Testis (tissue), 3 donors: ENCODE measurements around the gene IFITM1. TPM values are rescaled to one million over a fixed set of nuclear protein-coding genes. Genes with fewer than 3 reads are reported as not detected.
"Not testable (repeated sequence)": the region's sequence is repeated elsewhere in the genome, so short reads cannot be mapped to it uniquely, and the experiment has no call there.

ENCODE experiments used
- DNase-seq: peaks from one replicate; pipeline ENCODE4 v3.0.0-alpha.2; 2019
- H3K27ac ChIP-seq, 2 donors: fragments of 200-600 bp; sonication (generic); one replicate each; pipeline ENCODE4 v1.5.1; 2019
- H3K27me3 ChIP-seq: fragments of 200-600 bp; sonication (generic); one replicate; pipeline ENCODE4 v1.5.1; 2019
- H3K36me3 ChIP-seq: fragments of 200-600 bp; sonication (generic); one replicate; pipeline ENCODE4 v1.5.1; 2017; ENCODE audit warnings: low read depth; ENCODE audit errors: missing control alignments
- H3K4me1 ChIP-seq: fragments of 200-600 bp; sonication (generic); one replicate; pipeline ENCODE4 v1.5.1; 2019
- H3K4me3 ChIP-seq, 2 donors: fragments of 200-600 bp; sonication (generic); one replicate each; pipeline ENCODE4 v1.5.1; 2017 to 2019
- H3K9me3 ChIP-seq: fragments of 200-600 bp; sonication (generic); one replicate; pipeline ENCODE4 v1.5.1; 2017
- CTCF ChIP-seq, 3 experiments: fragments of 450-650 bp in 2 of 3; fragments of 200-600 bp in 1 of 3; sonication (generic) in 1 of 3; IDR thresholded peaks; one replicate each; pipeline ENCODE4 v1.5.1; 2016 to 2019; ENCODE audit warnings: antibody characterized with exemption in 3 of 3, mild to moderate bottlenecking in 2 of 3, moderate library complexity in 1 of 3
- POLR2A ChIP-seq: fragments of 450-650 bp; IDR thresholded peaks from one replicate; pipeline ENCODE4 v1.6.1; 2017; ENCODE audit warnings: antibody characterized with exemption, mild to moderate bottlenecking, moderate library complexity
- WGBS, 2 donors: methylation state at CpG; one replicate each; pipeline ENCODE4 v1.1.5; 2018; 5-methylcytosine and 5-hydroxymethylcytosine counted together
- intact Hi-C: fragments of 100-400 bp; cut with DNase I; formaldehyde crosslinking; loops from one replicate; pipeline ENCODE4 v1.15.1; 2023; ENCODE audit warnings: low total_unique reads
- polyA plus RNA-seq: library from polyadenylated mRNA; stranded (reverse); fragments of 350-450 nt; fragmentation: Illumina TruSeq; extraction: RNeasy Lipid Tissue Mini Kit (QIAGEN cat#74804); gene quantifications from one replicate; pipeline ENCODE4 v1.2.3, GENCODE V29; 2014; ENCODE audit warnings: low read depth, low replicate concordance; ENCODE audit not compliant: insufficient read depth
- total RNA-seq, 2 donors: library from RNA; depleted of rRNA; stranded (reverse); fragments of >200 nt; gene quantifications; one replicate each; pipeline ENCODE4 v1.2.3, GENCODE V29; 2016

IFITM1 gene
- total and polyA plus RNA-seq, 3 donors from 2014 or later = 63.1 to 146 (median 93.3) TPM

GRCh38 chr11:304915-305843 lies 8.7 kb upstream of the IFITM1 start:
- H3K4me1 ChIP-seq = peaks cover 25% of the 10 kb centered on the region
- WGBS, 2 donors = 24 to 32% methylated on average over 19 of the region's 19 CpGs
- no peaks in the 10 kb centered on the region for H3K9me3 ChIP-seq
- TF ChIP-seq POLR2A (no peak), CTCF (IDR thresholded peaks at IDR 0.05) (peak; percentile 66 to 81 (median 79))
- no peaks in the 10 kb centered on the region for H3K27me3 ChIP-seq
- intact Hi-C loops = no loop called here
- H3K36me3 ChIP-seq = no peaks in the 10 kb centered on the region
- H3K27ac ChIP-seq = no peak overlapping the region
- peak; percentile 88 for DNase-seq
- no peak overlapping the region for H3K4me3 ChIP-seq

- DNase-seq = no peak
- Histone ChIP-seq H3K4me1 (peaks cover 25% of the 10 kb centered on the region), H3K36me3 (no peaks in the 10 kb centered on the region), H3K27me3 (no peaks in the 10 kb centered on the region), H3K27ac (no peak overlapping the region), H3K9me3 (no peaks in the 10 kb centered on the region), H3K4me3 (no peak overlapping the region)
- intact Hi-C loops = no loop called here
- WGBS, 2 donors = 84 to 89% methylated on average over 10 of the region's 10 CpGs
- TF ChIP-seq CTCF (IDR thresholded peaks at IDR 0.05) = no peak
- TF ChIP-seq POLR2A = no peak
Observed at GRCh38 chr11:305844-306211, 8.0 kb upstream of the IFITM1 start.

- Histone ChIP-seq H3K27ac (peak overlapping the region; percentile 59 to 85), H3K9me3 (no peaks in the 10 kb centered on the region), H3K27me3 (no peaks in the 10 kb centered on the region), H3K4me3 (no peak overlapping the region), H3K4me1 (peaks cover 25% of the 10 kb centered on the region), H3K36me3 (no peaks in the 10 kb centered on the region)
- DNase-seq = no peak
- intact Hi-C loops = no loop called here
- WGBS, 2 donors = 86 to 90% methylated on average over 8 to 17 of the region's 17 CpGs
- TF ChIP-seq POLR2A (no peak), CTCF (IDR thresholded peaks at IDR 0.05) (no peak)
Observed at GRCh38 chr11:306645-307371, 7.0 kb upstream of the IFITM1 start.

- peak in 1 of 3 experiments; percentile 9 for TF ChIP-seq CTCF (IDR thresholded peaks at IDR 0.05)
- H3K36me3 ChIP-seq, H3K27me3 ChIP-seq, H3K9me3 ChIP-seq, intact Hi-C loops: not testable (repeated sequence)
- H3K27ac ChIP-seq = peak within 1 kb of the TSS; percentile 85 to 88
- H3K4me3 ChIP-seq = peak within 1 kb of the TSS; percentile 41 to 59
- DNase-seq = peak; percentile 69
- WGBS, 2 donors = 14 to 31% methylated on average over 17 to 27 of the region's 28 CpGs
- H3K4me1 ChIP-seq = peaks cover 30% of the 10 kb centered on the region
Observed at GRCh38 chr11:307766-308708, 5.8 kb upstream of the IFITM1 start, which contains the start of gene IFITM2. IFITM2 (plus strand) TSS chr11:307816; CDS start chr11:308193, 377 bp downstream.

- Histone ChIP-seq H3K4me1 (peaks cover 35% of the 10 kb centered on the region), H3K27ac (peak overlapping the region; percentile 85 to 88), H3K4me3 (peak overlapping the region; percentile 41 to 59)
- H3K27me3 ChIP-seq, H3K36me3 ChIP-seq, H3K9me3 ChIP-seq, DNase-seq, intact Hi-C loops: not testable (repeated sequence)
- WGBS, 2 donors = 33 to 34% methylated on average over 20 to 24 of the region's 24 CpGs
Observed at GRCh38 chr11:308740-309665, 4.8 kb upstream of the IFITM1 start.

- intact Hi-C loops = not testable (repeated sequence)
- peaks cover 35% of the 10 kb centered on the region for H3K4me1 ChIP-seq
- 0 to 4% methylated on average over 1 to 5 of the region's 18 CpGs for WGBS, 2 donors
Observed at GRCh38 chr11:309979-310572, 3.8 kb upstream of the IFITM1 start.

More at GRCh38 chr11:309979-310572, 3.8 kb upstream of the IFITM1 start:
- peak overlapping the region; percentile 85 to 88 for H3K27ac ChIP-seq
- DNase-seq, H3K36me3 ChIP-seq, H3K27me3 ChIP-seq, H3K9me3 ChIP-seq: not testable (repeated sequence)
- peak overlapping the region in 1 of 2 donors; percentile 59 for H3K4me3 ChIP-seq
